GM21576 (cell line): ENCODE data around the gene ZNF471.

Experiments used
- ATAC-seq: cut with Tn5 transposase; IDR thresholded peaks from one replicate; pipeline ENCODE4 v1.9.1; 2021; ENCODE audit warnings: mild to moderate bottlenecking, moderate library complexity; ENCODE audit not compliant: unreplicated experiment

The ZNF471 gene

DNA sequence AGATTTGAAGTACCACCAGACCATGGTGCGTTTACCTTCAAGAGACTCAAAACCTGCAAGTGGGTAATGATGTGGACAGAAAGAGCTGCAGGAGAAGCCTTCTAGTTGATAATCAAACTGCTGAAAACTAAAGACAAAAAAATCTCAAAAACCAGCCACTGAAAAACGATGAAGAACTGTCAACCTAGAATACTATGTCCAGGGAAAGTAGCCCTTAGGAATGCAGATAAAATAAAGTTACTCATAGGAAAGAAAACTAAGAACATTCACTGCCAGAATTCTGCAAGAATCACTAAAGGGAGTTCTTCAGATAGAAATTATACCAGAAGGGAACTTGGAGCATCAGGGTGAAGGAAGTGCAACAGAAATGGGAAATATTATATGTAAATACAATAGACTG lies 64.9 kb downstream of the ZNF471 start:
- ATAC-seq = no peak

DNA sequence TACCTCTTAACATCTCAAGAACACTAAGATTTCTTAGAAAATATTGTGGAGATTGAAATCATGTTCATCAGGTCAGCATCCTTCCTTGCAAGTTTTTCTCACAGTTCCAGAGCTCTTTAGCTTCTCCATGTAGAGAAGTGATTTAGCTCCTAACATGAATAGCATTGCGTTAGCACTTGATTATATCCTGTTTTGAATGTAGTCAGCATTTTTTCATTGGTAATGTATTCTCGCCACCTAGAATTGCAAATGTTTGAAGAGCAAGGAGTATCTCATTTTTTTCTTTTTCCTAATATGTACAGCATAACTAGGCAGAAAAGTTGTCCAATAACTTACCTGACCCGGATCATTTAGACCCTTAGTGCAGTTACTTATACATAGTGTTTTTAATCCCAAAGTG lies 66.3 kb downstream of the ZNF471 start:
- no peak for ATAC-seq

DNA sequence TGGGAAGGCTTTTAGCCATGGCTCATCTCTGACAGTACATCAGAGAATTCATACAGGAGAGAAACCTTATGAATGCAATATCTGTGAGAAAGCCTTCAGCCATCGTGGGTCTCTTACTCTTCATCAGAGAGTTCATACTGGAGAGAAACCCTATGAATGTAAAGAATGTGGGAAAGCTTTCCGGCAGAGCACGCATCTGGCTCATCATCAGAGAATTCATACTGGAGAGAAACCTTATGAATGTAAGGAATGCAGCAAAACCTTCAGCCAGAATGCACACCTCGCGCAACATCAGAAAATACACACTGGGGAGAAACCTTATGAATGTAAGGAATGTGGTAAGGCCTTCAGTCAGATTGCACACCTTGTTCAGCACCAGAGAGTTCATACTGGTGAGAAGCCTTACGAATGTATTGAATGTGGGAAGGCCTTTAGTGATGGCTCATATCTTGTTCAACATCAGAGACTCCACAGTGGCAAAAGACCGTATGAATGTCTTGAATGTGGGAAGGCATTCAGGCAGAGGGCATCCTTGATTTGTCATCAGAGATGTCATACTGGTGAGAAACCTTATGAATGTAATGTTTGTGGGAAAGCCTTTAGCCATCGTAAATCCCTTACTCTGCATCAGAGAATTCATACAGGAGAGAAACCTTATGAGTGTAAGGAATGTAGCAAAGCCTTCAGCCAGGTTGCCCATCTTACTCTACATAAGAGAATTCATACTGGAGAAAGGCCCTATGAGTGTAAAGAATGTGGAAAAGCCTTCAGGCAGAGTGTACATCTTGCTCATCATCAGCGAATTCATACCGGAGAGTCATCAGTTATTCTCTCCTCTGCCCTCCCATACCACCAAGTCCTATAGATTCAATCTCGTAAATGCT lies 70.3 kb downstream of the ZNF471 start:
- no peak for ATAC-seq
